22Rv1 (cell line): ENCODE results near the gene GLI1.

ENCODE experiments used
- ZFX ChIP-seq: fragments of 450-650 bp; IDR thresholded peaks from 2 replicates; pipeline ENCODE4 v1.6.1; 2017; ENCODE audit warnings: antibody characterized with exemption, borderline replicate concordance
- TF ChIP-seq, protein P1 (sequence below): fragments of 450-650 bp; IDR thresholded peaks from 2 replicates; pipeline ENCODE4 v1.5.1; 2017; ENCODE audit warnings: mild to moderate bottlenecking

DNA sequence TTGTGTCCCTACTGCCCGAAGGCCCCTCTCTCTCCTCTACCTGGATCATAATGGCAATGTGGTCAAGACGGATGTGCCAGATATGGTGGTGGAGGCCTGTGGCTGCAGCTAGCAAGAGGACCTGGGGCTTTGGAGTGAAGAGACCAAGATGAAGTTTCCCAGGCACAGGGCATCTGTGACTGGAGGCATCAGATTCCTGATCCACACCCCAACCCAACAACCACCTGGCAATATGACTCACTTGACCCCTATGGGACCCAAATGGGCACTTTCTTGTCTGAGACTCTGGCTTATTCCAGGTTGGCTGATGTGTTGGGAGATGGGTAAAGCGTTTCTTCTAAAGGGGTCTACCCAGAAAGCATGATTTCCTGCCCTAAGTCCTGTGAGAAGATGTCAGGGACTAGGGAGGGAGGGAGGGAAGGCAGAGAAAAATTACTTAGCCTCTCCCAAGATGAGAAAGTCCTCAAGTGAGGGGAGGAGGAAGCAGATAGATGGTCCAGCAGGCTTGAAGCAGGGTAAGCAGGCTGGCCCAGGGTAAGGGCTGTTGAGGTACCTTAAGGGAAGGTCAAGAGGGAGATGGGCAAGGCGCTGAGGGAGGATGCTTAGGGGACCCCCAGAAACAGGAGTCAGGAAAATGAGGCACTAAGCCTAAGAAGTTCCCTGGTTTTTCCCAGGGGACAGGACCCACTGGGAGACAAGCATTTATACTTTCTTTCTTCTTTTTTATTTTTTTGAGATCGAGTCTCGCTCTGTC is 2.7 kb upstream of the GLI1 start:
- TF ChIP-seq, protein P1, sequence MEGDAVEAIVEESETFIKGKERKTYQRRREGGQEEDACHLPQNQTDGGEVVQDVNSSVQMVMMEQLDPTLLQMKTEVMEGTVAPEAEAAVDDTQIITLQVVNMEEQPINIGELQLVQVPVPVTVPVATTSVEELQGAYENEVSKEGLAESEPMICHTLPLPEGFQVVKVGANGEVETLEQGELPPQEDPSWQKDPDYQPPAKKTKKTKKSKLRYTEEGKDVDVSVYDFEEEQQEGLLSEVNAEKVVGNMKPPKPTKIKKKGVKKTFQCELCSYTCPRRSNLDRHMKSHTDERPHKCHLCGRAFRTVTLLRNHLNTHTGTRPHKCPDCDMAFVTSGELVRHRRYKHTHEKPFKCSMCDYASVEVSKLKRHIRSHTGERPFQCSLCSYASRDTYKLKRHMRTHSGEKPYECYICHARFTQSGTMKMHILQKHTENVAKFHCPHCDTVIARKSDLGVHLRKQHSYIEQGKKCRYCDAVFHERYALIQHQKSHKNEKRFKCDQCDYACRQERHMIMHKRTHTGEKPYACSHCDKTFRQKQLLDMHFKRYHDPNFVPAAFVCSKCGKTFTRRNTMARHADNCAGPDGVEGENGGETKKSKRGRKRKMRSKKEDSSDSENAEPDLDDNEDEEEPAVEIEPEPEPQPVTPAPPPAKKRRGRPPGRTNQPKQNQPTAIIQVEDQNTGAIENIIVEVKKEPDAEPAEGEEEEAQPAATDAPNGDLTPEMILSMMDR, result no peak
- TF ChIP-seq ZFX, result no peak
